H1 (cell line): ENCODE measurements around the gene PARP4. TPM values are rescaled to one million over a fixed set of nuclear protein-coding genes. Genes with fewer than 3 reads are reported as not detected.
"Not testable (repeated sequence)": the region's sequence is repeated elsewhere in the genome, so short reads cannot be mapped to it uniquely, and the experiment has no call there.

Experiments used
- CTCF ChIA-PET: fragments of 300-600 bp; sonication (Branson Sonifier 250); formaldehyde crosslinking; loops from one replicate; lab custom pipeline; 2021; ENCODE audit not compliant: partially characterized antibody; lab: Charles Lee
- POLR2A ChIA-PET: fragments of 300-600 bp; sonication (Branson Sonifier 250); formaldehyde crosslinking; loops from one replicate; lab custom pipeline; 2021; ENCODE audit warnings: inconsistent platforms; ENCODE audit not compliant: partially characterized antibody; lab: Charles Lee
- DNase-seq, 2 experiments: peaks; one replicate each; pipeline versions ENCODE4 v3.0.0 to v3.0.0-alpha.2; 2010 to 2022; ENCODE audit warnings: low spot score in 2 of 2, low read depth in 1 of 2, mixed read lengths in 1 of 2
- FAIRE-seq: peaks from 2 replicates; lab custom pipeline; 2011; peaks lifted over from hg19 to GRCh38; lab: Jason Lieb, UNC
- H2AFZ ChIP-seq: 2 replicates; pipeline ENCODE4 v1.8.1; 2012; ENCODE audit warnings: low read length, inconsistent platforms
- H2AK5ac ChIP-seq: 2 replicates; pipeline ENCODE4 v1.6.1; 2013; ENCODE audit warnings: low read depth, low read length
- H2BK120ac ChIP-seq: replicated peaks from 2 replicates; pipeline ENCODE3; 2013; ENCODE audit warnings: low read depth, low read length, inconsistent platforms
- H2BK12ac ChIP-seq: 2 replicates; pipeline ENCODE4 v1.6.1; 2013; ENCODE audit warnings: low read depth, low read length
- H2BK15ac ChIP-seq: 2 replicates; pipeline ENCODE4 v1.6.1; 2013; ENCODE audit warnings: low read length
- H2BK20ac ChIP-seq: 2 replicates; pipeline ENCODE4 v1.6.1; 2013; ENCODE audit warnings: low read length
- H2BK5ac ChIP-seq: 2 replicates; pipeline ENCODE4 v1.6.1; 2013; ENCODE audit warnings: low read depth, low read length
- H3K14ac ChIP-seq: 2 replicates; pipeline ENCODE4 v1.6.1; 2013; ENCODE audit warnings: inconsistent platforms; ENCODE audit not compliant: insufficient read length
- H3K18ac ChIP-seq: 2 replicates; pipeline ENCODE4 v1.6.1; 2013; ENCODE audit warnings: low read length; ENCODE audit errors: extremely low read depth
- H3K23ac ChIP-seq: 2 replicates; pipeline ENCODE4 v1.6.1; 2013; ENCODE audit warnings: inconsistent platforms; ENCODE audit not compliant: insufficient read length
- H3K23me2 ChIP-seq: 2 replicates; pipeline ENCODE4 v1.6.1; 2013; ENCODE audit warnings: low read depth, low read length
- H3K27ac ChIP-seq: 2 replicates; pipeline ENCODE4 v1.6.1; 2011; ENCODE audit warnings: low read depth, low read length, inconsistent platforms
- H3K27me3 ChIP-seq, 4 experiments: replicated peaks in 1 of 4; 1 replicate in 1 of 4; 2 replicates in 3 of 4; pipeline versions ENCODE4 v1.6.1 to v1.8.1; 2011 to 2013; ENCODE audit warnings: low read length in 3 of 4, mild to moderate bottlenecking in 3 of 4, inconsistent platforms in 2 of 4, mixed read lengths in 2 of 4, moderate library complexity in 1 of 4; ENCODE audit not compliant: control insufficient read depth in 3 of 4, insufficient read depth in 3 of 4; ENCODE audit errors: extremely low read depth in 1 of 4
- H3K36me3 ChIP-seq, 4 experiments: 2 replicates each; pipeline versions ENCODE4 v1.6.1 to v1.8.1; 2011 to 2013; ENCODE audit warnings: mild to moderate bottlenecking in 4 of 4, low read length in 3 of 4, moderate library complexity in 2 of 4, control low read depth in 1 of 4, inconsistent platforms in 1 of 4; ENCODE audit not compliant: insufficient read depth in 4 of 4, control insufficient read depth in 2 of 4
- H3K4ac ChIP-seq: replicated peaks from 2 replicates; pipeline ENCODE3; 2013; ENCODE audit warnings: low read length, low read depth, mixed read lengths, inconsistent platforms; ENCODE audit not compliant: insufficient read length
- H3K4me1 ChIP-seq, 4 experiments: replicated peaks in 1 of 4; 1 replicate in 1 of 4; 2 replicates in 3 of 4; pipeline versions ENCODE4 v1.6.1 to v1.8.1; 2011 to 2013; ENCODE audit warnings: low read length in 3 of 4, inconsistent platforms in 2 of 4, mixed read lengths in 1 of 4; ENCODE audit not compliant: insufficient read depth in 4 of 4, control insufficient read depth in 3 of 4
- H3K4me2 ChIP-seq, 2 experiments: 2 replicates each; pipeline versions ENCODE4 v1.6.1 to v1.8.1; 2011 to 2013; ENCODE audit warnings: low read depth in 2 of 2, low read length in 2 of 2, control low read depth in 1 of 2, inconsistent platforms in 1 of 2, mild to moderate bottlenecking in 1 of 2; ENCODE audit not compliant: insufficient read depth in 1 of 2
- H3K4me3 ChIP-seq, 4 experiments: fragments of 200-600, 300-600 bp in 1 of 4; sonication (generic), shearing (Covaris generic), sonication (Bioruptor Twin) in 1 of 4; 2 replicates each; pipeline versions ENCODE4 v1.5.1 to v1.8.1; 2011 to 2016; ENCODE audit warnings: low read length in 4 of 4, low read depth in 3 of 4, control low read depth in 2 of 4, inconsistent platforms in 2 of 4, mild to moderate bottlenecking in 2 of 4, mixed read lengths in 1 of 4, moderate library complexity in 1 of 4; ENCODE audit not compliant: insufficient read depth in 2 of 4; ENCODE audit errors: extremely low read depth in 1 of 4
- H3K56ac ChIP-seq: replicated peaks from 2 replicates; pipeline ENCODE3; 2013; ENCODE audit warnings: low read depth, mild to moderate bottlenecking, mixed read lengths, low read length, inconsistent platforms; ENCODE audit not compliant: insufficient read length
- H3K79me1 ChIP-seq: 2 replicates; pipeline ENCODE4 v1.6.1; 2013; ENCODE audit warnings: low read depth, low read length, control low read depth
- H3K79me2 ChIP-seq, 2 experiments: 2 replicates each; pipeline versions ENCODE4 v1.6.1 to v1.8.1; 2012 to 2013; ENCODE audit warnings: low read length in 2 of 2, mild to moderate bottlenecking in 2 of 2, inconsistent platforms in 1 of 2; ENCODE audit not compliant: insufficient read depth in 2 of 2, control insufficient read depth in 1 of 2
- H3K9ac ChIP-seq, 4 experiments: replicated peaks in 1 of 4; 1 replicate in 1 of 4; 2 replicates in 3 of 4; pipeline versions ENCODE4 v1.6.1 to v1.8.1; 2011 to 2013; ENCODE audit warnings: low read depth in 3 of 4, low read length in 3 of 4, control low read depth in 2 of 4, mild to moderate bottlenecking in 2 of 4, moderate library complexity in 2 of 4, inconsistent platforms in 1 of 4; ENCODE audit errors: extremely low read depth in 1 of 4
- H3K9me3 ChIP-seq, 2 experiments: 2 replicates each; pipeline versions ENCODE4 v1.6.1 to v1.8.1; 2012 to 2013; ENCODE audit warnings: mild to moderate bottlenecking in 2 of 2, moderate library complexity in 2 of 2, control low read depth in 1 of 2, inconsistent platforms in 1 of 2, low read depth in 1 of 2, low read length in 1 of 2, mixed read lengths in 1 of 2; ENCODE audit not compliant: insufficient read depth in 2 of 2
- H4K20me1 ChIP-seq, 2 experiments: replicated peaks in 1 of 2; 2 replicates each; pipeline versions ENCODE3 to v1.8.1; 2011 to 2013; ENCODE audit warnings: inconsistent platforms in 2 of 2, low read length in 2 of 2, mild to moderate bottlenecking in 1 of 2; ENCODE audit not compliant: insufficient read depth in 2 of 2, control insufficient read depth in 1 of 2
- H4K5ac ChIP-seq: 2 replicates; pipeline ENCODE4 v1.6.1; 2013; ENCODE audit warnings: low read length, low read depth, mixed read lengths, inconsistent platforms; ENCODE audit not compliant: insufficient read length
- H4K8ac ChIP-seq: 2 replicates; pipeline ENCODE4 v1.8.0; 2013; ENCODE audit warnings: mild to moderate bottlenecking, moderate library complexity, low read length, inconsistent platforms; ENCODE audit not compliant: insufficient read depth; ENCODE audit errors: extremely low read depth
- H4K91ac ChIP-seq: replicated peaks from 2 replicates; pipeline ENCODE3; 2013; ENCODE audit warnings: low read length, mixed read lengths, inconsistent platforms; ENCODE audit not compliant: insufficient read length
- WGBS, 2 experiments: shearing (Covaris generic) in 1 of 2; methylation state at CpG; one replicate each; pipeline versions ENCODE4 v1.1.6 to v1.1.7; 2013 to 2015; ENCODE audit warnings: low lambda C conversion rate in 2 of 2, mixed read lengths in 2 of 2, inconsistent platforms in 1 of 2, low coverage in 1 of 2, missing lambda C conversion rate in 1 of 2; ENCODE audit not compliant: insufficient replicate concordance in 2 of 2, insufficient coverage in 1 of 2, insufficient read length in 1 of 2; ENCODE audit errors: extremely low coverage in 1 of 2, missing lambda C conversion rate in 1 of 2; 5-methylcytosine and 5-hydroxymethylcytosine counted together
- polyA plus RNA-seq, 7 experiments: library from polyadenylated mRNA; depleted of rRNA in 3 of 7; stranded (reverse) in 5 of 7; unstranded in 2 of 7; fragments of >200 nt in 5 of 7; fragments of 200-250 nt in 2 of 7; gene quantifications; 1 replicate in 5 of 7; 2 replicates in 1 of 7; 4 replicates in 1 of 7; pipeline versions ENCODE4 v1.2.1 to v1.2.3, GENCODE V29; 2011 to 2013; ENCODE audit warnings: missing spikeins in 2 of 7, mixed read lengths in 2 of 7
- total RNA-seq: library from RNA; stranded (reverse); fragmentation: NEBNext Ultra II Directional; extraction: Animal tissue kit (Norgen Biotek cat#: 25700); gene quantifications from 2 replicates; pipeline ENCODE4 v1.2.1, GENCODE V29; 2021

The PARP4 gene
- total and polyA plus RNA-seq, 2 of the 8 experiments (the other 6 are each of a cell fraction or from before 2014, with no cell fraction given): 22.2 to 40.3 TPM

- FAIRE-seq, POLR2A ChIA-PET: not testable (repeated sequence)
- 90% methylated on average over 10 of the region's 15 CpGs; no CpG with 5 or more reads in 1 of the 2 experiments for WGBS, 2 experiments
Measured at GRCh38 chr13:24559431-24560218, 47.0 kb upstream of the PARP4 start.

More at GRCh38 chr13:24559431-24560218, 47.0 kb upstream of the PARP4 start:
- CTCF ChIA-PET: interaction anchor here (0.7 to 1.6 kb wide), 2 partner anchors 19 to 55 kb away, joined by 3 to 4 read pairs; no protein-coding TSS in a partner anchor
- H4K8ac ChIP-seq, H3K23ac ChIP-seq, H3K18ac ChIP-seq, H3K56ac ChIP-seq, H3K14ac ChIP-seq, H3K9ac ChIP-seq, H4K91ac ChIP-seq, H3K4me2 ChIP-seq, H3K4ac ChIP-seq, DNase-seq, H3K36me3 ChIP-seq, H2BK12ac ChIP-seq, H3K79me1 ChIP-seq, H3K4me1 ChIP-seq, H2BK120ac ChIP-seq, H2AK5ac ChIP-seq, H3K23me2 ChIP-seq, H2BK20ac ChIP-seq, H3K27ac ChIP-seq, H2BK15ac ChIP-seq, H3K27me3 ChIP-seq, H3K79me2 ChIP-seq, H3K4me3 ChIP-seq, H2AFZ ChIP-seq, H2BK5ac ChIP-seq, H4K5ac ChIP-seq, H4K20me1 ChIP-seq: not testable (repeated sequence)
- peaks cover 3 to 11% of the 10 kb centered on the region in 2 experiments; a peak in 3 of 4 replicates for H3K9me3 ChIP-seq
